DOHH2 (cell line): ENCODE measurements around the gene PDE6B.
"Not testable (repeated sequence)": the region's sequence is repeated elsewhere in the genome, so short reads cannot be mapped to it uniquely, and the experiment has no call there.

Experiments
- EZH2phosphoT487 ChIP-seq: fragments of 200-600 bp; sonication (generic); IDR thresholded peaks from 2 replicates; pipeline ENCODE4 v1.6.1; 2017; ENCODE audit warnings: borderline replicate concordance, mild to moderate bottlenecking, antibody characterized with exemption, low read length, moderate library complexity, mixed read lengths
- TF ChIP-seq, protein P1 (sequence below): fragments of 200-600 bp; sonication (generic); IDR thresholded peaks from one replicate; pipeline ENCODE4 v1.5.1; 2014; ENCODE audit warnings: antibody characterized with exemption, mild to moderate bottlenecking, low read depth, low read length; ENCODE audit not compliant: poor library complexity, severe bottlenecking

DNA sequence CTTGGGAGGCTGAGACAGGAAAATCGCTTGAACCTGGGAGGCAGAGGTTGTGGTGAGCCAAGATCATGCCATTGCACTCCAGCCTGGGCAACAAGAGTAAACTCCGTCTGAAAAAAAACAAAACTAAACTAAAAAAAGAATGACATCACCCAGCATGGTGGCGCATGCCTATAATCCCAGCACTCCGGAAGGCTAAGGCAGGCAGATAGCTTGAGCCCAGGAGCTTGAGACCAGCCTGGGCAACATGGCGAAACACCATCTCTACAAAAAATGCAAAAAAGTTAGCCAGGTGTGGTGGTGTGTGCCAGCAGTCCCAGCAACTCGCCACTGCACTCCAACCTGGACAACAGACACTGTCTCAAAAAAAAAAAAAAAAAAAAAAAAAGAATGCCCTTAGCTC, 17.0 kb downstream of the PDE6B start:
- TF ChIP-seq, protein P1, sequence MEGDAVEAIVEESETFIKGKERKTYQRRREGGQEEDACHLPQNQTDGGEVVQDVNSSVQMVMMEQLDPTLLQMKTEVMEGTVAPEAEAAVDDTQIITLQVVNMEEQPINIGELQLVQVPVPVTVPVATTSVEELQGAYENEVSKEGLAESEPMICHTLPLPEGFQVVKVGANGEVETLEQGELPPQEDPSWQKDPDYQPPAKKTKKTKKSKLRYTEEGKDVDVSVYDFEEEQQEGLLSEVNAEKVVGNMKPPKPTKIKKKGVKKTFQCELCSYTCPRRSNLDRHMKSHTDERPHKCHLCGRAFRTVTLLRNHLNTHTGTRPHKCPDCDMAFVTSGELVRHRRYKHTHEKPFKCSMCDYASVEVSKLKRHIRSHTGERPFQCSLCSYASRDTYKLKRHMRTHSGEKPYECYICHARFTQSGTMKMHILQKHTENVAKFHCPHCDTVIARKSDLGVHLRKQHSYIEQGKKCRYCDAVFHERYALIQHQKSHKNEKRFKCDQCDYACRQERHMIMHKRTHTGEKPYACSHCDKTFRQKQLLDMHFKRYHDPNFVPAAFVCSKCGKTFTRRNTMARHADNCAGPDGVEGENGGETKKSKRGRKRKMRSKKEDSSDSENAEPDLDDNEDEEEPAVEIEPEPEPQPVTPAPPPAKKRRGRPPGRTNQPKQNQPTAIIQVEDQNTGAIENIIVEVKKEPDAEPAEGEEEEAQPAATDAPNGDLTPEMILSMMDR: not testable (repeated sequence)
- not testable (repeated sequence) for TF ChIP-seq EZH2phosphoT487
